SIG-M5 treated with dmso at 0.1 percent for 504 hours (cell line): Measurements from ENCODE around the gene PTPN7.
"Not testable (repeated sequence)": the region's sequence is repeated elsewhere in the genome, so short reads cannot be mapped to it uniquely, and the experiment has no call there.

Experiments used
- DNase-seq: peaks from one replicate; lab custom pipeline; 2025; ENCODE audit not compliant: unreplicated experiment; lab: John Stamatoyannopoulos, UW

Gene PTPN7

DNA sequence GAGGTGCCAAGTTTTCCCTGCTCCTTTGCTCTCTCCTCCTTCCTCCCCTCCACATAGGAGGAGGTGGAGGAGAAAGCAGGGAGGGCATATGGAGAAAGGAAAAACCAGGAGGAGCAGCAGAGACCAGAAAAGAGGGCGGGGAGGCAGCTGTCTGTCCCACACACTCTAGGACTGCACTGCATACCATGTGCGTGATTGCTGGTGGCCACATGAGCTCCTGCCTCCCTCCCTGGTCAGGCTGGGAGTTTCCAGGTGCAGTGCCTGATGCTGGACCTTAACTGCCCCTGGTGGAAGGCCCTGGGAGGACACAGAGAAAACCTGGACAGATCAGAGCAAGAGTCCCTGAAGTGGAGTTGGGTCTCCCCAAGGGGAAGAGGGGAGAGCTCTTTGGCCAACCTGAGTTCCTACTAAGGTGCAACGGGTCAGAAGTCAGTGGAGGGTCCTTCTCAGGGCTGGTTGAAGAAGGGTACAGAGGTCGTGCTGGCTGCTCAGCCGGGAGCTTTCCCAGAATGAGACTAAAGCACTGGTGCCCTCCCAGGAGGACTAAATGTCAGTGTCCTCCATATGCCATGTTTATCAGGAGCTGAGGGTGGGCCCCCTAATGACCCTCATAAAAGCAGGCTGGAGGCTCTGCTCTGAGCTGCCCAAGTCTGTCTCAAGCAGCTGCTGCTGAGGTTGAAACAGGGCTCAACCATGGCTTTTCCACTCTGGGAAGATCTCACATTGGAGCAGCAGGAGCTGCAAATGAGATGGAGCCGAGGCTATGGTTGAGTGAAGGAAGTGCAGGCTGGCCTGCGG is 29.7 kb upstream of the PTPN7 start:
- DNase-seq: no peak

DNA sequence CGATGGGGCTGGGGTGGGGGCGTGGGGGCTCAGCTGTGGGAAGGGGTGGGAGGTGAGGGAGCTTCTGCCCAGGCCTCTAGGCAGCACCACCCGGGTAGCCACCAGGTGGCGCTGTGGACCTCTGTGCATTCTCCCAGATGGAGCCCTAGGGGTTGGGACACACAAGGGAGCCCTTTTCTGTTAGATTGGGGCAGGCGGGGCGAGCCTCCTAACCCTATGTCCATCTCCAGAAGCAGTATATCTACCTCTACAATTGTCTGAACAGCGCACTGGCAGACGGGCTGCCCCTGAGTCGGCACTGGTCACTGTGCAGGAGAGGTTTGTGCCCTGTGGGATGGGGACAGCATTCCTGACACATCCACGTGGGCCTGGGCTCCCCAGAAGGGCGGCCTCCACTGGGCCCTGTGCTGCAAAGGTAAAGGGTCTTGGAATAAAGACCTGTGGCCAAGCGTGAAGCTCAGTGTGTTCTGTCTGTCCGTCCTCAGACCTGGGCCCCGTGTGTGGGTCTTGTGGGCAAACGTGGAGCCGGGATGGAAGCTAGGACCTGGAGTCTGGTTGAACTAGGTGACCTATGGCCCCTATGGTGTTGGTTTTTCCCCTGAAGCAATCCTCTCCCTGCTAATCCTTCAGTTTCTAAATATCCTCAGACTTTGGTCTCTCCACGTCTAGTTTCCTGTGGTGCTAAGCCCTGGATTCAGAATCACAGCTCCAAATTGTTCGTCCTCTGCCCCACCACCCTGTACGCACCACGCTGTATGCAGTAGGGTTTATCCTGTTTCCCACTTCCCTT is 28.8 kb upstream of the PTPN7 start:
- peak; percentile 74 for DNase-seq

DNA sequence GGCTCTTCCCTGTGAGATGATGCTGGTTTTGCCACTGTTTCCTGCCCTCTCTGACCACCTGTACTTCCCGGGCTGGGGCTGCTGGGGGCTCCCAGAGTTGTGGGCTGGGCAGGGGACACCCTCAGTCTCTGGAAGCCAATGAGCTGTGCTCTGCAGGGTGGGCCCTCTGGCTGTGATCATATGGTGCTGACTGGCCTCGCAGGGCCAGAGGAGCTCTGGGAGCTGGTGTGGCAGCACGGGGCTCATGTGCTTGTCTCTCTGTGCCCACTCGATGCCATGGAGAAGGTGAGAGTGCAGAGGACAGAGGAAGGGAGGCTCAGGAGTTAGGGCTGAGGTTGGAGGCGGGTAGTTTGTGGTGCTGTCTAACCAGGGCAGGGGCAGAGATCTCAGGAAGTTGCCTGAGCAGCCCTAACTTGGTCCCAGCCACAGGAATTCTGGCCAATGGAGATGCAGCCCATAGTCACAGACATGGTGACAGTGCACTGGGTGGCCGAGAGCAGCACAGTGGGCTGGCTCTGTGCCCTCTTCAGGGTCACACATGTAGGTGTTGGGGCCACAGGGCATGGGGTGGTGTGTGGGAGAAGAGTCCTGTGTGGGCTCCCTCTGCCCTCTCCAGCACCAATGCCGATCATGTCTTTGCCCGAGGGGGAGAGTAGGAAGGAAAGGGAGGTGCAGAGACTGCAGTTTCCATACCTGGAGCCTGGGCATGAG is 27.4 kb upstream of the PTPN7 start:
- no peak for DNase-seq

DNA sequence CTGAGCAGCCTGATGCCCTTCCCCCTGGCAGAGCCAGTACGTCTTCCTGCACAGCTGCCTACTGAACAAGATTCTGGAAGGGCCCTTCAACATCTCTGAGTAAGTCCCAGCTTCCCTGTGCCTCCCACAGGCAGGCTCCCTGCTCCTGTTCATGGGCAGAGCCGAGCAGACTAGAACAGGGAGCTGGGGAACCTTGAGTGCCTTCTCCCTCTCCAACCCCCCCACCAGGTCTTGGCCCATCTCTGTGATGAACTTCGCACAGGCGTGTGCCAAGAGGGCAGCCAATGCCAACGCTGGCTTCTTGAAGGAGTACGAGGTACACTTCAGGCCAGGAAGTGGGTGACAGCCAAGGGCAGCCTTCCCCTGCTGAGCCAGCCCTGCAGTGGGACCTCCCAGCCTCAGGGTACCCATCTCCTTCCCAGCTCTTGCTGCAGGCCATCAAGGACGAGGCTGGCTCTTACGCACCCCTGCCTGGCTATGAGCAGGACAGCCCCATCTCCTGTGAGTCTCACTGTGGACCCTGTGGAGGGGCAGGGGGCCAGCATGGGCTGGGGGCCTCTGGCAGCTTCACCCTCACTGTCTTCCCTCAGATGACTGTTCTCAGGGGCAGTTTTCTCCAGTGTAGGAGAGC is 26.8 kb upstream of the PTPN7 start:
- no peak for DNase-seq

DNA sequence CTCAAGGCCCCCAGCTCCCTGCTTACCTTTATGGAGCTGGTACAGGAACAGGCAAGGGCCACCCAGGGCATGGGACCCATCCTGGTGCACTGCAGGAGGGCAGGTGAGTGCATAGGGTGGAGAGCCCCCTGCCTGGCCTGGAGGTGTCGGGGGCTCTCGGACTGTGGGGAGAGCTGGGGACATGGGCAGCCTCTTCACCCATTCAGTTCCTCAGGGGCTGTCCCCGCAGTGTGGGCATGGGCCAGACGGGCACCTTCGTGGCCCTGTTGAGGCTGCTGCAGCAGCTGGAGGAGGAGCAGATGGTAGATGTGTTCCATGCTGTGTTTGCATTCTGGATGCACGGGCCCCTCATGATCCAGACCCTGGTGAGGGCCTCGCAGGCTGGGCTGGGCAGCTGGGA is 25.9 kb upstream of the PTPN7 start:
- DNase-seq: no peak

DNA sequence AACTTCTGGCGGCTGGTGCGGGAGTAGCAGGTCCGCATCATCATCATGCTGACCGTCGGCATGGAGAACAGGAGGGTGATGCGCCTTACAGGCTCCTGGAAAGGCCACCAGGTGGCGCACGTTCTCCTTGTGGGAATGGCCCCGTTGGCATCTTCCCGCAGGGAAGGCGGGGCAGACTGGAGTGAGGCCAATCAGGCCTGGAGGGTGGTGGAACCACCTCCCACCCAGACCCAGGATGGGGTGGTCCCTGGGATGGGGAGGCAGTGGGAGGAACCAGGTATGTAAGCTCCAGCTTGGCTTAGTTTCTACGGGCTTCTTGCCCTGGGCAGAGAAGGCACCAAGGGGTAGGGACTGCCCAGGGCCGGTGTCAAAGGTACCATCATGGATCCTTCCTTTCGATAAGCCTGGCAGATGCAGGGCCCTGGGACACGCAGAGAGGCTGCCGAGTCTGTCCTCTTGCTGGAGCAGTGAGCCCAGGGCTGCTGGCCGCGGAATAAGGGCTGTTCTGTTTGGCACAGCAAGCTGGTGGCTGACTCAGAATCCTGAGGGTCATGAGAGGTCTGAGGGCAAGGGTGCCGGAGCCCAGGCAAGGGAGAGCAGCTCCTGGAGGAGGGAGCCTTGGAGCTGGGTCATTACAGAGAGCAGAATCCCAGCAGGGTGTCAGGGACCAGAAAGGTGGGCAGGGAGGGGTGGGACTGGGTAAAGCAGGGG is 24.5 kb upstream of the PTPN7 start:
- DNase-seq: peak; percentile 88

DNA sequence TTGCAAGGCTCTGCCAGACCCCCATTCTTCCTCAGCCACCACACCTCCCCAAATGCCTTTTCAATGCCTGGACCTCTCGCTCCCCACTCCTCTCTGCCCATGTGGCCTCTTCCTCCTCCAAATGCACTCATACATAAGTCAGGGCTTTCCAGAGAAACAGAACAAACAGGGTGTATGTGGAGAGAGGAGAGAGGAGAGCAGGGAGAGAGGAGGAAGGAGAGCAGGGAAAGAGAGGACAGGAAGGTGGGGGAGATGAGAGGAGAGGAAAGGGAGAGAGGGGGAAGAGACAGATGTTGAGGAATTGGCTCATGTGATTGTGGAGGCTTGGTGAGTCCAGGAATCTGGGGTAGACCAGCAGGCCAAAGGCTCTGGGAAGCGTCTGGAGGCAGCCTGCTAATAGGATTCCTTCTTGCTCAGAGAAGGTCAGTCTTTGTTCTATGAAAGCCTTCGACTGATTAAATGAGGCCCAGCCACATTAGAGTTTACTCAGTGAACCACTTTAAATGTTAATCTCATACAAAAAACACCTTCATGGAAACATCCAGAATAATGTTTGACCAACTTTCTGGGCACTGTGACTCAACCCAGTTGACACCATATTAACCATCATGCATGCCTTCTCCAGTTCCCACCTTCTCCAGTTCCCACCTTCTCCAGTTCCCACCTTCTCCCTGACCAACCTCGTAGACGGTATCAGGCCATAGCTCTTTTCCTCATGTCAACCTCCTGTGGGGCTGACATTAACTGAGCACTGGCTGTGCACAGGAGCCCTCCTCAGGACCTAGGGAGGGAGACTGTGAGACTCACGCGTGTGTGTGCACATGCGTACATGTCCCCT is 21.9 kb upstream of the PTPN7 start:
- DNase-seq: no peak

DNA sequence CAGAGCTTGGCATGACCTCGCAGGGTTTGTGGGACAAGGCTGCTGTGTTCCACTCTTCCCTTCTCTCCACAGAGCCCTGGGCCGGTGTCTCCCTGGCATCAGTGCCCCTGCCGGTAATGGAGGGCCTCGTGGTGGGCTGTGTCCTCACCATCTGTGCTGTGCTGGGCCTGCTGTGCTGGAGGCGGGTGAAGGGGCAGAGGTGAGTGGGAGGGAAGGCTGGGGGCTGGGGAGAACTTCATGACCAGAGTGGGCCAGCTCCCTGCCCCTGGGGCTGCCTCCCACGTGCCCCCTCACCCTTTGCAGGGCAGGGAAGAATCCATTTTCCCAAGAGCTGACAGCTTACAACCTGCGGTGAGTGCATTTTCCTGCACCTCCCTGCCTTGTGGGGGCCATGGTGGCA is 21.2 kb upstream of the PTPN7 start:
- no peak for DNase-seq

DNA sequence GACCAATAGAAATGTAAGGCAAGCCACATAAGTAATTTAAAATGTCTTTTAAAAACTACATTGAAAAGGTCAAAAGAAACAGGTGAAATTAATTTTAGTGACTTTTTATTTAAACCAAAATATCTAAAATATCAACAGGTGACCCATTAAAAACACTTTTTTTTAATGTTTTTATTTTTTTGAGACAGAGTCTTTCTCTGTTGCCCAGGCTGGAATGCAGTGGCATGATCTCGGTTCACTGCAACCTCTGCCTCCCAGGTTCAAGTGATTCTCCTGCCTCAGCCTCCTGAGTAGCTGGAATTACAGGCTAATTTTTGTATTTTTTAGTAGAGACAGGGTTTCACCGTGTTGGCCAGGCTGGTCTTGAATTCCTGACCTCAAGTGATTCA is 20.3 kb upstream of the PTPN7 start:
- DNase-seq: not testable (repeated sequence)

DNA sequence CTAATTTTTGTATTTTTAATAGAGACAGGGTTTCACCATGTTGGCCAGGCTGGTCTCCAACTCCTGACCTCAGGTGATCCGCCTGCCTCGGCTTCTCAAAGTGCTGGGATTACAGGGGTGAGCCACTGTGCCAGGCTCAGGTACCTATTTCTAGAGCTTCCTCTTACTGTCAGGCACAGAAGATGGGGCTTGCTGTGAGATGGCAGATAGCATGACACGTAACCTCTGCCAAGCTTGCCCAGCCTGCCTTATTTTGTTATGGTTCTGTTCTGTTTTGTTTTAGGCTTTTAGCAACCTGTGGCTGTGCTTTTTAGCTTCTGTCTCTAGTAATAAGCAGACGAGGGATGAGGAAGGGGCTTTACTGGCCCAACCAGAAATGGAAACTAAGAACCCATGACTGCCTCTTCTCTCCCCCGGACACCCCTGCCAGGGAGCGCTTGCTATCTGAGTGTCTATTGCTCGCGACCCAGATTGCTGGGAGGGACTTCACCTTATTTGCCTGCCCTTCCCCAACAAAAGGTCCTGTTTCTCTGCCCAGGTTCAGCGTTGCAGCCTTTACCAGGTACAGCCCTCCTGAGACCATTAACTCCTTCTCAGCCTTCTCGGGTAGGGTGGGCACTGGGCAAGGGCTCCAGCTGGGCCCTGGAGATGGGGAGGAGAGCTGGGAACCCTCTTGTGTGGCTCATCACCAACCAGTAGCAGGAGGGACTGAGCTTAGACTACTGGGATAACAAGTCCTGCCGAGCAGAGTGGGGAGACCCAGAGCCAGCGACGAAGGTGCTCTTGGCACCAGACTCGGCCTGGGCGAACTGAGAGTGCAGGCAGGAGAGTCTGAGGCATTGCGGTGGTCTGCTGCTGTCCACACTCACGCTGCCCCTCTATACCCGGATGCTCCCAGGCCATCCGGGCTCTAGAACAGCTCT is 19.7 kb upstream of the PTPN7 start:
- DNase-seq: no peak

DNA sequence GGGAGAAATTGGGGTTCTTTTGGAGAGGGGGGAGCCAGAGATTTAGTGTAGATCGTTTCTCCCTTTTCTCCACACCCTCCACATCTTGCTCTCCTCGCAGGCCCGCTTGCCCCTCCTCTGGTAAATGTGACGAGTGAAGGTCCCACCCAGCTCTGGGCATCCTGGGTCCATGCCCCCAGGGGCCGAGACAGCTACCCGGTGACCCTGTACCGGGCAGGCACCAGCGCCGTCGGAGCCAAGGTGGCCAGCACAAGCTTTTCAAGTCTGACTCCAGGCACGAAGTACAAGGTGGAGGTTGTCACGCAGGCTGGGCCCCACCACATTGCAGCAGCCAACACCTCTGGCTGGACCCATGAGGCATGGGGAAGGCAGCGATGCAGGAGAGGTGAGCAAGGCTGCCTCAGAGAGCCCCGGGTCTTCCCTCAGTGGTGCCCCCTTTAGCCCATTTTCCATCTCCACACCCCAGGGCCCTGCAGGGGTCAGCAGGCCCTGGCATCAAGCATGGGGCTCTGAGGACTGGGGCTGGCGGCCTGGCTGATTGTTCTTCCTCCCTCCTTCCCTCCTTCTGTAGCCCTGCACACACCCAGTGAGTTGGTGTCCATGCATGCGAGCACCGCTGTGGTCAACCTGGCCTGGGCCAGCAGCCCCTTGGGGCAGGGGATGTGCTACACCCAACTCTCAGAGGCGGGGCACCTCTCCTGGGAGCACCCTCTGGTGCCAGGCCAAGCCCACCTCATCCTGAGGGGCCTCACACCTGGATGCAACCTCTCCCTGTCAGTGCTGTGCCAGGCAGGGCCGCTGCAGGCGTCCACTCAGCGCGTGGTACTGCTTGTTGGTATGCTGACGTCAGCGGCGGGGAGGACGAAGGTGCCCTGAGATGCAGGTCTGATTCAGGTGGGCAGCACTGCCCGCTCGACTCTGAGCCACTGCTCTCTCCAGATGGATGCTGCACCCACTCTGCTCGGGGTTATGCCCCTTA is 16.8 kb upstream of the PTPN7 start:
- no peak for DNase-seq

DNA sequence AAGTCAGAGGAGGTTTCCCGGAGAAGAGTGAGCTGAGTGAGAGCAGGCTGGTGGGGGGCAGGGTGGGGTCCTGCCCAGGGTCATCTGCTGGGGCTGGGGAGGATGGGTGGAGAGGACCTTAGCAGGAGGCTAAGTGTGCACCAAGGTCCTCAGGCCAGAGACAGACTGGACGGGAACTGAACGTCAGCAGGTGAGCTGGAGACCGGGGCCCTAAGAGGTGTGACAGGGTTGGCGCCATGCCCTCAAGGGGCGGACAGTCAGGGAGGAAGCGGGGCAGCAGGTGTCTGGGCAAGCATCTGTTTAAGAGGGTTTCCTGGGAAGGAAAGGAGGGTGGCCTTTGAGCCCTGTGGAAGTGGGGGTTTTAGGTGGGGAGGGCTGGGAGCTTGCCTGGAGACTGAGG is 13.6 kb upstream of the PTPN7 start:
- no peak for DNase-seq

DNA sequence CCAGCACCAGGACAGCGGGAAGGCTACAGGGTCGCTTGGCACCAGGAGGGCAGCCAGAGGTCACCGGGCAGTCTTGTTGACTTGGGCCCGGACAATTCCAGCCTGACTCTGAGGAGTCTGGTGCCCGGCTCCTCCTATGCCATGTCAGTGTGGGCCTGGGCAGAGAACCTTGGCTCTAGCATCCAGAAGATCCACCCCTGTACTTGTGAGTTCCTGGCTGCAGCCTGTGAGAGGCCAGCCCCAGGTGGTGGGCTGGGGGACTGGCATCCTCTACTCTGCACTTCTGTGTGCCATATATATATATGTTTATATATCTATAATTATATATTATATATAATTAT is 11.6 kb upstream of the PTPN7 start:
- DNase-seq: peak; percentile 46

DNA sequence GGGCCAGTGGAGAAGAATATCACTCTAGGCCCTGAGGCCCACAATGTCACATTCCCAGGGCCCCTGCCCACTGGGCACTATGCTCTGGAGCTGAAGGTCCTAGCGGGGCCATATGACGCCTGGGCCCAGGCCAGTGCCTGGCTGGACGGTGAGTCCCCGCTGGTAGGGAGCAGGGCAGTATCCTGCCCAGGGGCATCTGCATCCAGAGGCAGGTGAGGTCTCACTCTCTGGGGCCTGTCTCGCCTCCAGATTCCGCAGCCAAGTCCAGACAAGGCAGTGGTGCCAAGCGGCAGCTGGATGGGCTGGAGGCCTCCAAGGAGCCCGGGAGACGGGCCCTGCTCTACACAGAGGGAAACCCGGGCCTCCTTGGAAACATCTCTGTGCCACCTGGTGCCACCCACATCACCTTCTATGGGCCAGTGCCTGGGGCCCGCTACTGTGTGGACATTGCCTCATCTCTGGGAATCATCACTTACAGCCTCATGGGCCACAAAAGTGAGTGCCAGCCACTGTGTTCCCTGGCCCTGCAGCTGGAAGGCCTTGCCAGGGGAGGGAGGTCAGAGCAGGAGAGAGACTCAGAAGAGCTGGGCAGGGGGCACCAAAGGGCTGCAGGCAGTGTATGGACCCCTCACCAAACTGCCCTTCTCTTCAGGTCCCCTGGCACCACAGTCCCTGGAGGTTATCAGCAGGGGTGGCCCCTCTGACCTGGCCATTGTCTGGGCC is 11.1 kb upstream of the PTPN7 start:
- DNase-seq: no peak

DNA sequence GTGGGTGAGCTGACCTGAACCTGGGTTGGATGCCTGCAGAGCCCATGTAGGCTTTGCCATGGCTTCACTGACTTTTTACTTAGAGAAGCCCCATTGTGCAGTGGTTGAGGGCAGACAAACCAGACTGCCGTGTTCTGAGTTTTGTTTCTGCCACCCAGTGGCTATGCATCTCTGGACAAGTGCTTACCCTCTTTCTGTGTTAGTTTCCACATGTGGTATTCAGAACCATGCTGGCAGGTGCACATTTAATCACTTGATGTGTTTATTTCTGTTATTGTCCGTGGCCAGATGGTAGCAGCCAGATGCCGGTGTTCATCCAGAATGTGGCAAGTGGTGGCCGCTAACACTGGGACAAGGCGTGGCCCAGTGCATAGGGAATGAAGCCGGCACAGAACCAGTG is 10.3 kb upstream of the PTPN7 start:
- DNase-seq: no peak

DNA sequence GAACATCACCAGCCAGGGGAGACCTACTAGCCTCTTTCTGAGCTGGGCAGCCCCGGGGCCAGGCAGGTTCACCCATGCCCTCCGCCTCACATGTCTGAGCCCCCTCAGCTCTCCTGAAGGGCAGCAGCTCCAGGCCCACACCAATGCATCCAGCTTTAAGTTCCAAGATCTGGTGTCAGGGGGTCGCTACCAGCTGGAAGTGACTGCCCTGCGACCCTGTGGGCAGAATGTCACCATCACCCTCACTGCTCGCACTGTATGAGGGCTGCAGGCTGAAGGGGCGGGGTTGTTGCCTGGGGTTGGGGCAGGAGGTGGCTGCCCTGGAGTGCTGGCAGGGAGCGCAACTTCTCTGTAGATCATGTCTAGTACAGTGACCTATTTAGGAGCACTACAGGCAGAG is 8.5 kb upstream of the PTPN7 start:
- no peak for DNase-seq
